ENCODE measurements around the gene COL4A2. TPM values are rescaled to one million over a fixed set of nuclear protein-coding genes. Genes with fewer than 3 reads are reported as not detected.

COL4A2 gene
- polyA plus RNA-seq, 4 donors = 473 to 603 (median 479) TPM

GRCh38 chr13:110501188-110501587 lies 194.1 kb downstream of the COL4A2 start:
- no peak for DNase-seq (ENCODE audit: low read depth in 4 of 4, low spot score in 3 of 4)

DNA sequence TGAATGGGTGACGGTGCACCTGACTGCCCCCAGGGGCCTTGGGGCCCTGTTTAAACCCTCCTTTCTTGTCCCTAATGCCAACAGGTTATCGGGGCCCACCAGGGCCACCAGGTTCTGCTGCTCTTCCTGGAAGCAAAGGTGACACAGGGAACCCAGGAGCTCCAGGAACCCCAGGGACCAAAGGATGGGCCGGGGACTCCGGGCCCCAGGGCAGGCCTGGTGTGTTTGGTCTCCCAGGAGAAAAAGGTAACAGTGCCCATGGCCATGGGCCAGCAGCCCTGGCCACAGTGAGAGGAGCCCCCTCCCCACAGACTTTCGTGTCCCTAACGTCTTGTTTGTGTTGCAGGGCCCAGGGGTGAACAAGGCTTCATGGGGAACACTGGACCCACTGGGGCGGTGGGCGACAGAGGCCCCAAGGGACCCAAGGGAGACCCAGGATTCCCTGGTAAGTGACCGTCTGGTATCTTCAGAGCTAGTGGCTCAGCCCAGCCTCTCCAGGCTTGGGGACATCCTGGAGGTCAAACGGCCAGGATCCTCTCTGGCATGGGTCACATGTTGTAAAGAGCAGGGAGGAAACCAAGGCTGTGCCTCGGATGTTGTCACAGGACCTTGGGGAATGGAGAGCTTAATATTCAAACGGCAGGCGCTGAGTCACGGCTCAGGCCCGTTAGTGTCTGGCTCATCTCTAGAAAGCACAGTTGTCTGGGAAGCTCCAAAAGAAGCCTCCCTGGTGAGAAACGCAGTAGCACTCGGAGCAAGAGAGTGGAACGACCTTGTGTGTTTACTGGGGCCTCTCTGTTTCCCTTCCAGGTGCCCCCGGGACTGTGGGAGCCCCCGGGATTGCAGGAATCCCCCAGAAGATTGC lies 196.2 kb downstream of the COL4A2 start:
- DNase-seq (ENCODE audit: low read depth in 4 of 4, low spot score in 3 of 4) = no peak

DNA sequence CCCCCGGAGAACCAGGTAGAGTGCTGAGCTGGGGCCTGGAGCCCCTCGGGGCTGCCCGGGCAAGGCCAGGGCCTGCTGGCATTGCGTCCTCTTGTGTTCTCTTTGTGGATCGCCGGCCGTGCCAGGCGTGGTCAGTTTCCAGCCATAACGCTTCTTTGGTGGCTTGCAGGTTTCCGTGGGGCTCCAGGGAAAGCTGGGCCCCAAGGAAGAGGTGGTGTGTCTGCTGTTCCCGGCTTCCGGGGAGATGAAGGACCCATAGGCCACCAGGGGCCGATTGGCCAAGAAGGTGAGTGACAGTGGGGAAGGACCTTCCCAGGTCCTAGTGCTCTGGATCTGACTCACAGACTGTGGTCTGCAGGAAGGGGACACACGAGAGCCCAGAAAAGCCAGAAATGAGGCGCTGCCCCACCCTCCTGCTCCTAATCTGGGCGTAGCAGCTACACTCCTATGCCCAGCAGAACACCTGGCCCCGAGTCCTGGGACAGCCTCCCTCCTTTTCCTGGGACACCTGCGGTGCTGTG lies 197.0 kb downstream of the COL4A2 start:
- no peak for DNase-seq (ENCODE audit: low read depth in 4 of 4, low spot score in 3 of 4)

DNA sequence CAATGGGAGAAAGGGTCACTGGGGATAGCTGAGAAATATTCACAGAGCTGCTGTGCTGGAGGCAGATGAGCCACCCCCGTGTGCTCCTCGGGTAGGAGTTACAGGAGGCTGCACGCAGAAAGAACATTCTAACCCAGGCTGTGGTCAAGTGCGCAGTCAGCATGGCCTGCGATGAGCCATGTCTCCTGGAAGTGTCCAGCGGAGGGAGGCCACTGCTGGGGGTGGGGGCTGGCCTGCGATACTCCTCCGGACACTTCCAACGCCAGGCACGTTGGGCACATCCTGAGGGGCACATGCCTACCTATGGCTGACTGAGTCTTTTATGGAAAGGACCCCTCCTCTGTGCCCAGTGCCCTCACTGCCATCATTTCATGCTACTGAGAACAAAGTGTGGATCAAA lies 198.5 kb downstream of the COL4A2 start:
- no peak for DNase-seq (ENCODE audit: low read depth in 4 of 4, low spot score in 3 of 4)

GRCh38 chr13:110506396-110506795 lies 199.3 kb downstream of the COL4A2 start:
- DNase-seq (ENCODE audit: low read depth in 4 of 4, low spot score in 3 of 4) = no peak

DNA sequence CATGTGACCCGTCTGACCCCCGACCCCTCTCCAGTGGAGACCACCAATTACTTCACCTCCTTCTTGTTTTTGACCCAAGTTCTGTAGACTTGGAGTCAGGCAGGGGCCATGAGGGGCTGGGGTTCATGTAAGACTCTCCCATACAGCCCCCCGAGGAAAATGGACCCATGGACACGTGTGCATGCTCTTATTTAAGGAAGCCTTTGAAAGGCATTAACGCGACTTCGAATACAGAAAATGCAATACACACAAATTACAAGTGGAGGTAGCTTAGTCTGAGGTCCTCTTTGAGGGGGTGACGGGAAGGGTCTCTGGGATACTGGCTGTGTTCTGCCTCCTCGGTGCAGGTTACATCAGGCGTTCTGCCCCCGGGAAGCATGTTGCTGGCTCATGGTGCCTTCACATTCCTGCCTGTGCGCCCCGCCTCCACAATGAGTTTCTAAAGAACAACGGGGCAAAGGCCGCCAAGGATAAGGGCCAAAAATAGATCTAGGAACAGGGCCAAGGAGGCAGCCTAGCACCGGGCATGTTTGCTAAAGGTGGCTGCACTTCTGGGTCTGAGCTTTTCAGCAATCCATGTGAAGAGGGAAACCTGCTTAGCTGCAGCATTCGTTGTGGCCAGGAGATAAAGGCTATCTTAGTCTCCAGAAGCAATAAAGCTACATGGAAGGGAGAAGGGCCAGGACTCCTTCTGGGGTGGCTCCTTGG lies 199.9 kb downstream of the COL4A2 start:
- no peak for DNase-seq (ENCODE audit: low read depth in 4 of 4, low spot score in 3 of 4)

- DNase-seq (ENCODE audit: low read depth in 4 of 4, low spot score in 3 of 4) = no peak
Observed at GRCh38 chr13:110507678-110508381, 200.7 kb downstream of the COL4A2 start.

- no peak for DNase-seq (ENCODE audit: low read depth in 4 of 4, low spot score in 3 of 4)
Observed at GRCh38 chr13:110509478-110509926, 202.4 kb downstream of the COL4A2 start.

GRCh38 chr13:110509971-110510786 lies 203.1 kb downstream of the COL4A2 start:
- DNase-seq (ENCODE audit: low read depth in 4 of 4, low spot score in 3 of 4) = no peak

DNA sequence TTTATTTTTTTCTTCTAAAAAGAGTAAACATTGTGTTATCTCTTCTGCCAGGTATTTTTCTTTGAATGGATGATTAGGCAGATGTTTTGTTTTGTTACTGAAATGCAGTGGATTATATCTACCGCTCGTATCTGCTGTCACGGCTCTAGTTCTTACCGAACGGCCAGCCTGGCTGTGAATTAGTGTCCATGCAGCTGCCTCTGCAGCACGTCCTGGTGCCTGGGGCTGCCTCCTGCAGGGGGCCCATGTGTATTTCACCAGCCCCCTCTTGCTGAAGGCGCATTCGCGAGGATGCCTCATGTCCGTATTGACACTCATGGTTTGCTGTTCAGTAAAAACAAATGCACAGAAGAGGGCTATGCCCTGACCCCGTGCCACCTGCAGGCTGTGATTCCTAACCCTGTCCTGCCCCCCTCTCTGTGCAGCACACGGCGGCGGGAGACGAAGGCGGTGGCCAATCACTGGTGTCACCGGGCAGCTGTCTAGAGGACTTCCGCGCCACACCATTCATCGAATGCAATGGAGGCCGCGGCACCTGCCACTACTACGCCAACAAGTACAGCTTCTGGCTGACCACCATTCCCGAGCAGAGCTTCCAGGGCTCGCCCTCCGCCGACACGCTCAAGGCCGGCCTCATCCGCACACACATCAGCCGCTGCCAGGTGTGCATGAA lies 204.6 kb downstream of the COL4A2 start:
- DNase-seq (ENCODE audit: low read depth in 4 of 4, low spot score in 3 of 4) = no peak

- DNase-seq (ENCODE audit: low read depth in 4 of 4, low spot score in 3 of 4) = no peak
Observed at GRCh38 chr13:110512198-110512740, 205.2 kb downstream of the COL4A2 start.

DNA sequence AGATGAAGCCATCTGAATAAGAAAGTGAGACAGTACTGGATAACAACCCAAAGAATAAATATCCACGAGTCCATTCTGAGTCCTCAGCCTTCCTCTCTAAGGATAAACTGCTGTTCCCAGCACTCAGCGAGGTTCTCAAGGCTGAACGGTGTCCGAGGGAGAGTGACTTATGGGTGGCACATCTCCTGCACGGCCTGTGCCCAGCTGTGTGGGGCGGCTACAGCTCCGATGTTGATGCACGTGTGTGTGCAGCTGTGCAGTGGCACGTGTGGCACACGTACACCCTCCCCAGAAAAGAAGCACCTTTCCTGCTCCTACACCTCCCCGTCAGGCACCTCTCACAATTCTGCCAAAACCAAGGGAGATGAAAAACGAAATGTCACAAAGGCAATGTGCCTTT lies 209.4 kb downstream of the COL4A2 start:
- DNase-seq (ENCODE audit: low read depth in 4 of 4, low spot score in 3 of 4) = no peak

- DNase-seq (ENCODE audit: low read depth in 4 of 4, low spot score in 3 of 4) = no peak
Observed at GRCh38 chr13:110517505-110518225, 210.6 kb downstream of the COL4A2 start.

DNA sequence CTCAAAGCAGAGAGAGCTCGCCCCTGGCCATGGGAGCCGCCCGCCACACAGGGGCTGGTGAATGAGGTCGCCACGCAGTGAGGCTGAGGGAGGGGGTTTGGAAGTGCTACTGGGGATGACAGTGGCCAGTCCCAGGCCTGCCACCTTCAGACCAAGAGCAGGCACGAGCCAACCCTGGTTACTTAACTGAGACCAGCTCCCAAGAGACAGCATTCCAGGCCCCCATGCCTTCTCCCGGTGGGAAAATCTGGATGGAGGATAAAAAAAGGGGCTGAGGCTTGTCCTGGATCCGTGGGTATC lies 211.1 kb downstream of the COL4A2 start:
- DNase-seq (ENCODE audit: low read depth in 4 of 4, low spot score in 3 of 4) = no peak

DNA sequence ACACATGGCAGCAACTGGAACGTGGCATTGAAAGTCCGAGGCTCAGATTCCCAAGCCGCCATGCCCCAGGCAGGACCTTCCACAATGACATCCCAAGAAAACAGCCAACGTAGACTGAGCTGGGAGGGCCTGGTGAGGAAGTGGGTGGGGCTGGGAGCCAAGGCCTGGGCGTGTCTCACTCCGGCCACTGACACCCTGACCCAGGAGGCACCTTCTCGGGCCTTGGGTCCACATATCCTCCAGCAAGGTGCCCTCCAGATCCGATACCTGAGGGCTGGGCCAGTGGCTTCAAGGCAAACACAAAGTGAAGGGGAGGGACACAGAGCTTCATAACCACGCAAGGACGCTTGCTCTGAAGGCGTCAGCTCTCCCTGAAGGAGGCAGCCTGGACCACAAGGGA lies 211.5 kb downstream of the COL4A2 start:
- no peak for DNase-seq (ENCODE audit: low read depth in 4 of 4, low spot score in 3 of 4)

- no peak for DNase-seq (ENCODE audit: low read depth in 4 of 4, low spot score in 3 of 4)
Observed at GRCh38 chr13:110519046-110519445, 212.0 kb downstream of the COL4A2 start.

- no peak for DNase-seq (ENCODE audit: low read depth in 4 of 4, low spot score in 3 of 4)
Observed at GRCh38 chr13:110519506-110519905, 212.4 kb downstream of the COL4A2 start.

DNA sequence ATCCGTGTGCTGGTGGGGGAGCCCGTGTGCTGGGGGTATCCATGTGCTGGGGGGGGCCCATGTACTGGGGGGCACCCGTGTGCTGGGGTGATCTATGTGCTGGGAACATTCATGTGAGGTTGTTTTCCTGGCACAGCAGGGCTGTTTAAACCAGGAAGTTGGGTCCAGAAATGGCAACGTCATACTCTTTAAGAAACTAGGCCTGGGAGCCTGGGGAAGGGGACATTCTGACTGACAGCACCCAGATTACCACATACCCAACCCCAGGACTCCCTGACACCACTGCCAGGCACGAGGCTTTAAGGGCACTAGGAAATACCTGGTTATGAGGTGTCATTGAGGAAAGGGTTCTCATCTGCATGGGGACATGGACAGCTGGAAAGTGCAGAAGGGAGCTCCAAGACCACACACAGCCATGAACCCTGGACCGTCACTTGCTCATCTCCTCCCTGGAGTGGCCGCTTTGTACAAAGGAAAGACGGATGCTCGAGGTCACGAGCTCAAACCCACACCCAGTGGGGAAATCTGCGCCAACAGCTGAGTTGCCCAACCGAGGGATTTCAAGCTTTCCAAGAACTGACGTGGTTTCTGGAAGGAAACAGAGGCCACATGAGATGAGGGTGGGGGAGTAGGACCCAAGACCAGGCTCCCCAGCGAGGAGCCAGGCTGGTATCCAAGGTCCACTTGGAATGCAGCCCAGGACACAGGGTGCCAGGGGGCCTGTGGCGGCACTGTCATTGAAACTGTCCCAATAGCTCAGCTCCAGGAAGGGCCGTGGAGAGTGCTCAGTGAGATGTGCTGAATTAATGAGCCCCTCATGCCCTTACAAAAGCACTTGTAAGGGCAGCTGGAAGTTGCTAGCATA lies 213.6 kb downstream of the COL4A2 start:
- no peak for DNase-seq (ENCODE audit: low read depth in 4 of 4, low spot score in 3 of 4)

All from right renal pelvis (tissue), 4 donors.